ENCODE results near the gene KCNB1. TPM values are rescaled to one million over a fixed set of nuclear protein-coding genes. Genes with fewer than 3 reads are reported as not detected.

Gene KCNB1
- total and polyA plus RNA-seq, 2 donors (not counting 1 experiment from before 2014, with no cell fraction given), result 0.12 TPM; not detected in 1

DNA sequence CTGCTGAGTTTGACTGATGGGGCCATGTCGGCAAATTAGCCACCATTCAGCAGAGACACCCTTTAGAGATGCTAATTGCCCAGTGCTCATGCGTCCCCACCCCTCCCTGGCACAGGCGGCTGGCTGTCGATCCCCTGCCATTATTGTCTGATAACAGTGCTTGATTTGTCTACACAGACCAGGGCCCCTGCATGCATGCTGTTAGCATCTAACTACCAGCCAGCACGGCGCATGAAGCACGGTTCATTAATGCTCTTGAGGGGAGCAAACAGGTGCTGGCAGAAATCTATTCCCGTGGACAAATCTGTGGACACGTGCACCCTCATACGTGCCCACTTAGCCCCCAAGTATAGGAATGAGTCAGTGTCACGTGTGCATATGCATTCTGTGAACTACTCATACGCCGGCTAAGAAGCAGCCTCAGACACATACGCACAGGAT is 32.2 kb downstream of the KCNB1 start:
- Histone ChIP-seq H3K36me3 (replicated peaks in 1 of 2; ENCODE audit: control extremely low read depth in 1 of 2, control insufficient read depth in 1 of 2, extremely low read depth in 1 of 2, insufficient read depth in 2 of 2, low read length in 1 of 2) (no peaks in the 10 kb centered on the region), H3K4me2 (replicated peaks; ENCODE audit: low read depth, low read length, poor library complexity, severe bottlenecking) (no peak overlapping the region), H3K4me1 (ENCODE audit: control insufficient read depth in 2 of 2, insufficient read depth in 2 of 2, low read length in 2 of 2) (no peaks in the 10 kb centered on the region), H3K79me2 (ENCODE audit: control insufficient read depth, insufficient read depth, low read length) (no peaks in the 10 kb centered on the region), H4K20me1 (ENCODE audit: control insufficient read depth, insufficient read depth, low read length, poor library complexity, severe bottlenecking) (no peaks in the 10 kb centered on the region), H3K27me3 (replicated peaks in 1 of 4; ENCODE audit: control extremely low read depth in 1 of 4, control insufficient read depth in 3 of 4, insufficient read depth in 4 of 4, low read length in 3 of 4) (peaks cover 0 to 12% (median 2%) of the 10 kb centered on the region in 4 experiments), H2AFZ (ENCODE audit: insufficient read depth, low read depth, low read length, poor library complexity, severe bottlenecking) (no peak overlapping the region), H3K9me3 (ENCODE audit: control extremely low read depth in 1 of 3, control insufficient read depth in 2 of 3, insufficient read depth in 1 of 3, low read length in 2 of 3) (peaks cover 0 to 4% (median 0%) of the 10 kb centered on the region in 3 donors), H3K27ac (ENCODE audit: low read length in 2 of 2) (no peak overlapping the region), H3K4me3 (ENCODE audit: control extremely low read depth in 1 of 5, extremely low read depth in 1 of 5, insufficient read depth in 1 of 5, low read depth in 2 of 5, low read length in 4 of 5) (no peak overlapping the region), H3K9ac (ENCODE audit: low read length) (no peak overlapping the region)
- DNase-seq (no peak), ATAC-seq (ENCODE audit: low read depth) (no peak)
- POLR2A ChIA-PET, result no interaction called here
- intact Hi-C loops (cut with micrococcal nuclease), result no loop called here
- CTCF ChIA-PET, result no interaction called here
- 61% methylated on average over 10 of the region's 14 CpGs for WGBS (ENCODE audit: insufficient coverage)
- H3K4me1 Mint-ChIP-seq, result no peaks in the 10 kb centered on the region
- no peak overlapping the region for H3K27ac Mint-ChIP-seq
- TF ChIP-seq EZH2 (IDR thresholded peaks at IDR 0.05; ENCODE audit: borderline replicate concordance, insufficient read depth, low read depth, low read length, poor library complexity, severe bottlenecking), result no peak
- TF ChIP-seq, protein P1, sequence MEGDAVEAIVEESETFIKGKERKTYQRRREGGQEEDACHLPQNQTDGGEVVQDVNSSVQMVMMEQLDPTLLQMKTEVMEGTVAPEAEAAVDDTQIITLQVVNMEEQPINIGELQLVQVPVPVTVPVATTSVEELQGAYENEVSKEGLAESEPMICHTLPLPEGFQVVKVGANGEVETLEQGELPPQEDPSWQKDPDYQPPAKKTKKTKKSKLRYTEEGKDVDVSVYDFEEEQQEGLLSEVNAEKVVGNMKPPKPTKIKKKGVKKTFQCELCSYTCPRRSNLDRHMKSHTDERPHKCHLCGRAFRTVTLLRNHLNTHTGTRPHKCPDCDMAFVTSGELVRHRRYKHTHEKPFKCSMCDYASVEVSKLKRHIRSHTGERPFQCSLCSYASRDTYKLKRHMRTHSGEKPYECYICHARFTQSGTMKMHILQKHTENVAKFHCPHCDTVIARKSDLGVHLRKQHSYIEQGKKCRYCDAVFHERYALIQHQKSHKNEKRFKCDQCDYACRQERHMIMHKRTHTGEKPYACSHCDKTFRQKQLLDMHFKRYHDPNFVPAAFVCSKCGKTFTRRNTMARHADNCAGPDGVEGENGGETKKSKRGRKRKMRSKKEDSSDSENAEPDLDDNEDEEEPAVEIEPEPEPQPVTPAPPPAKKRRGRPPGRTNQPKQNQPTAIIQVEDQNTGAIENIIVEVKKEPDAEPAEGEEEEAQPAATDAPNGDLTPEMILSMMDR (IDR thresholded peaks at IDR 0.05), result no peak
- H3K27me3 Mint-ChIP-seq, result peaks cover 56% of the 10 kb centered on the region
- H3K4me3 Mint-ChIP-seq, result no peak overlapping the region
- no peaks in the 10 kb centered on the region for H3K9me3 Mint-ChIP-seq (ENCODE audit: insufficient read depth)

DNA sequence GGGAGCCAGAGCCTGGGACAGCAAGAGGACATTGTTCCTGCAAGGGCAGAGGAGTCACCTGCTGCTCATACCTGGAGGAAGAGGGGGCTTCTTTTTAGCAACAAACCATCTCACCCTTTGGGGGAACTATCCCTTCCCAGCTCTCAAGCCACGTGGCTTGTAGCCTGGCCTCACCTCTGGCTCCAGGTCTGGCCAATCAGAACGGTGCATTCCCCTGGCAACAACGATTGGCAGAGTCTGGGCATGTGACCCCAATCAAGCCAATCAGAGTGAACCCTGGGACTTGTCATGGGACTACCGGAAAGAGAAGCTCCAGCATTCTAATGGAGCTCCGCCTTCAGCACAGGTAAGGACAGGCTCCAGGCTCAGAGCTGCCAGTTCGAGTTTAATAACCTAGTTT is 33.6 kb downstream of the KCNB1 start:
- H3K9ac ChIP-seq (ENCODE audit: low read length), result no peak overlapping the region
- peaks cover 0 to 15% (median 2%) of the 10 kb centered on the region in 4 experiments for H3K27me3 ChIP-seq (replicated peaks in 1 of 4; ENCODE audit: control extremely low read depth in 1 of 4, control insufficient read depth in 3 of 4, insufficient read depth in 4 of 4, low read length in 3 of 4)
- Mint-ChIP-seq H3K9me3 (ENCODE audit: insufficient read depth) (no peaks in the 10 kb centered on the region), H3K27me3 (peaks cover 59% of the 10 kb centered on the region), H3K4me1 (no peaks in the 10 kb centered on the region), H3K27ac (no peak overlapping the region), H3K4me3 (no peak overlapping the region)
- H3K36me3 ChIP-seq (replicated peaks in 1 of 2; ENCODE audit: control extremely low read depth in 1 of 2, control insufficient read depth in 1 of 2, extremely low read depth in 1 of 2, insufficient read depth in 2 of 2, low read length in 1 of 2), result no peaks in the 10 kb centered on the region
- no peak overlapping the region for H3K27ac ChIP-seq (ENCODE audit: low read length in 2 of 2)
- no peak overlapping the region for H3K4me2 ChIP-seq (replicated peaks; ENCODE audit: low read depth, low read length, poor library complexity, severe bottlenecking)
- H4K20me1 ChIP-seq (ENCODE audit: control insufficient read depth, insufficient read depth, low read length, poor library complexity, severe bottlenecking), result no peaks in the 10 kb centered on the region
- H3K79me2 ChIP-seq (ENCODE audit: control insufficient read depth, insufficient read depth, low read length), result no peaks in the 10 kb centered on the region
- no peaks in the 10 kb centered on the region for H3K4me1 ChIP-seq (ENCODE audit: control insufficient read depth in 2 of 2, insufficient read depth in 2 of 2, low read length in 2 of 2)
- no peak overlapping the region for H3K4me3 ChIP-seq (ENCODE audit: control extremely low read depth in 1 of 5, extremely low read depth in 1 of 5, insufficient read depth in 1 of 5, low read depth in 2 of 5, low read length in 4 of 5)
- no peak for ATAC-seq (ENCODE audit: low read depth)
- TF ChIP-seq, protein P1 (IDR thresholded peaks at IDR 0.05), result no peak
- TF ChIP-seq EZH2 (IDR thresholded peaks at IDR 0.05; ENCODE audit: borderline replicate concordance, insufficient read depth, low read depth, low read length, poor library complexity, severe bottlenecking), result no peak
- WGBS (ENCODE audit: insufficient coverage), result 80% methylated on average over 6 of the region's 6 CpGs
- ChIA-PET POLR2A (no interaction called here), CTCF (no interaction called here)
- H2AFZ ChIP-seq (ENCODE audit: insufficient read depth, low read depth, low read length, poor library complexity, severe bottlenecking), result no peak overlapping the region
- no peak for DNase-seq
- H3K9me3 ChIP-seq (ENCODE audit: control extremely low read depth in 1 of 3, control insufficient read depth in 2 of 3, insufficient read depth in 1 of 3, low read length in 2 of 3), result peaks cover 0 to 4% (median 0%) of the 10 kb centered on the region in 3 donors
- intact Hi-C loops (cut with micrococcal nuclease), result no loop called here

Data from B cell (primary cell).